HEK293 (cell line): ENCODE data around the gene CELF1.
A peak's percentile ranks its signal among the peaks of the same experiment; 100 is the strongest.

ENCODE experiments used
- CTCF ChIA-PET: fragments of 350-600 bp; formaldehyde crosslinking; extraction: SDS; loops from one replicate; lab custom pipeline; 2021; ENCODE audit warnings: antibody characterized with exemption; lab: Yijun Ruan, JAX
- POLR2A ChIA-PET: fragments of 300-600 bp; formaldehyde crosslinking; extraction: SDS; loops from one replicate; lab custom pipeline; 2020; ENCODE audit warnings: antibody characterized with exemption, inconsistent platforms; lab: Yijun Ruan, JAX
- H3K27ac ChIP-seq: fragments of 200-500 bp; sonication (Bioruptor generic); 2 replicates; pipeline ENCODE4 v1.5.1; 2014; ENCODE audit warnings: low read depth, low read length, control low read depth, inconsistent platforms; ENCODE audit errors: extremely low read depth
- H3K36me3 ChIP-seq, 2 experiments: fragments of 200-500 bp in 1 of 2; sonication (Bioruptor generic) in 1 of 2; 1 replicate in 1 of 2; 2 replicates in 1 of 2; pipeline ENCODE4 v1.5.1; 2014 to 2017; ENCODE audit warnings: inconsistent platforms in 2 of 2, low read length in 2 of 2; ENCODE audit not compliant: control insufficient read depth in 2 of 2, insufficient read depth in 1 of 2
- H3K4me1 ChIP-seq: fragments of 200-500 bp; sonication (Bioruptor generic); 2 replicates; pipeline ENCODE4 v1.5.1; 2014; ENCODE audit warnings: mild to moderate bottlenecking, low read length, inconsistent platforms; ENCODE audit not compliant: control insufficient read depth, insufficient read depth
- H3K4me3 ChIP-seq: 2 replicates; pipeline ENCODE4 v1.5.1; 2011; ENCODE audit warnings: low read depth, mild to moderate bottlenecking, control low read depth, low read length, moderate library complexity
- H3K9me3 ChIP-seq: fragments of 200-500 bp; sonication (Bioruptor generic); 2 replicates; pipeline ENCODE4 v1.5.1; 2014; ENCODE audit warnings: low read depth, low read length, inconsistent platforms; ENCODE audit not compliant: control insufficient read depth, insufficient read depth
- GLIS2 ChIP-seq: fragments of 450-650 bp; formaldehyde crosslinking; IDR thresholded peaks from 2 replicates; pipeline ENCODE4 v1.5.1; 2016; ENCODE audit warnings: missing biosample characterization, missing genetic modification characterization
- HOXA7 ChIP-seq: sonication (generic); formaldehyde crosslinking; IDR thresholded peaks from 2 replicates; pipeline ENCODE4 v1.8.1; 2022; ENCODE audit warnings: missing genetic modification reagents, borderline replicate concordance
- OVOL3 ChIP-seq: fragments of 450-650 bp; formaldehyde crosslinking; IDR thresholded peaks from 2 replicates; pipeline ENCODE4 v1.5.1; 2016; ENCODE audit warnings: missing biosample characterization, missing genetic modification characterization
- TCF7L2 ChIP-seq: IDR thresholded peaks from 2 replicates; pipeline ENCODE4 v1.6.1; 2011; ENCODE audit warnings: low read depth, mild to moderate bottlenecking, inconsistent platforms, low read length, moderate library complexity, borderline replicate concordance
- WT1 ChIP-seq: fragments of 450-650 bp; formaldehyde crosslinking; IDR thresholded peaks from 2 replicates; pipeline ENCODE4 v1.5.1; 2016; ENCODE audit warnings: missing biosample characterization, missing genetic modification characterization
- ZBTB1 ChIP-seq: fragments of 450-650 bp; formaldehyde crosslinking; IDR thresholded peaks from 2 replicates; pipeline ENCODE4 v1.5.1; 2016; ENCODE audit warnings: missing biosample characterization, missing genetic modification characterization
- ZBTB17 ChIP-seq: fragments of 450-650 bp; formaldehyde crosslinking; IDR thresholded peaks from 2 replicates; pipeline ENCODE4 v1.5.1; 2016; ENCODE audit warnings: missing biosample characterization, missing genetic modification characterization
- ZBTB20 ChIP-seq: fragments of 450-650 bp; formaldehyde crosslinking; IDR thresholded peaks from 2 replicates; pipeline ENCODE4 v1.5.1; 2016; ENCODE audit warnings: missing biosample characterization, missing genetic modification characterization
- ZFP69B ChIP-seq: fragments of 450-650 bp; formaldehyde crosslinking; IDR thresholded peaks from 2 replicates; pipeline ENCODE4 v1.5.1; 2016; ENCODE audit warnings: missing biosample characterization, missing genetic modification characterization
- ZNF155 ChIP-seq: fragments of 450-650 bp; formaldehyde crosslinking; IDR thresholded peaks from 2 replicates; pipeline ENCODE4 v1.5.1; 2016; ENCODE audit warnings: missing biosample characterization, missing genetic modification characterization
- ZNF174 ChIP-seq: fragments of 450-650 bp; formaldehyde crosslinking; IDR thresholded peaks from 2 replicates; pipeline ENCODE4 v1.5.0; 2017; ENCODE audit warnings: missing biosample characterization, mild to moderate bottlenecking, missing genetic modification characterization
- ZNF19 ChIP-seq: fragments of 450-650 bp; formaldehyde crosslinking; IDR thresholded peaks from 2 replicates; pipeline ENCODE4; 2016; ENCODE audit warnings: missing biosample characterization, missing genetic modification characterization, low read depth
- ZNF24 ChIP-seq: fragments of 450-650 bp; formaldehyde crosslinking; IDR thresholded peaks from 2 replicates; pipeline ENCODE4 v1.5.1; 2016; ENCODE audit warnings: missing biosample characterization, missing genetic modification characterization
- ZNF266 ChIP-seq: fragments of 450-650 bp; formaldehyde crosslinking; IDR thresholded peaks from 2 replicates; pipeline ENCODE4 v1.5.1; 2016; ENCODE audit warnings: missing biosample characterization, missing genetic modification characterization, low read depth
- ZNF335 ChIP-seq: fragments of 450-650 bp; formaldehyde crosslinking; conservative IDR thresholded peaks from 2 replicates; pipeline ENCODE4 v1.5.1; 2016; ENCODE audit warnings: missing biosample characterization, missing genetic modification characterization
- ZNF341 ChIP-seq: fragments of 450-650 bp; formaldehyde crosslinking; IDR thresholded peaks from 2 replicates; pipeline ENCODE4; 2016; ENCODE audit warnings: low read depth, missing biosample characterization, missing genetic modification characterization
- ZNF404 ChIP-seq: fragments of 450-650 bp; formaldehyde crosslinking; IDR thresholded peaks from 2 replicates; pipeline ENCODE4 v1.5.1; 2017; ENCODE audit warnings: missing biosample characterization, missing genetic modification characterization
- ZNF423 ChIP-seq: fragments of 450-650 bp; formaldehyde crosslinking; IDR thresholded peaks from 2 replicates; pipeline ENCODE4 v1.5.1; 2016; ENCODE audit warnings: missing biosample characterization, missing genetic modification characterization
- ZNF549 ChIP-seq: fragments of 450-650 bp; IDR thresholded peaks from 2 replicates; pipeline ENCODE4 v1.5.1; 2018; ENCODE audit warnings: missing biosample characterization, missing genetic modification characterization, mild to moderate bottlenecking, inconsistent platforms, moderate library complexity
- ZNF561 ChIP-seq: fragments of 450-650 bp; IDR thresholded peaks from 2 replicates; pipeline ENCODE4 v1.5.1; 2018; ENCODE audit warnings: missing biosample characterization, missing genetic modification characterization, borderline replicate concordance
- ZNF623 ChIP-seq: fragments of 450-650 bp; formaldehyde crosslinking; IDR thresholded peaks from 2 replicates; pipeline ENCODE4 v1.5.1; 2016; ENCODE audit warnings: missing biosample characterization, missing genetic modification characterization
- ZNF785 ChIP-seq: fragments of 450-650 bp; formaldehyde crosslinking; IDR thresholded peaks from 2 replicates; pipeline ENCODE4 v1.5.1; 2016; ENCODE audit warnings: missing biosample characterization, missing genetic modification characterization
- TF ChIP-seq, protein P1 (sequence below): fragments of 450-650 bp; formaldehyde crosslinking; IDR thresholded peaks from 2 replicates; pipeline ENCODE4 v1.5.1; 2016; ENCODE audit warnings: missing biosample characterization, missing genetic modification characterization
- TF ChIP-seq, protein P2 (sequence below): fragments of 450-650 bp; formaldehyde crosslinking; IDR thresholded peaks from 2 replicates; pipeline ENCODE4 v1.5.1; 2016; ENCODE audit warnings: missing biosample characterization, missing genetic modification characterization
- TF ChIP-seq, protein P3 (sequence below): fragments of 450-650 bp; formaldehyde crosslinking; IDR thresholded peaks from 2 replicates; pipeline ENCODE4 v1.5.1; 2016; ENCODE audit warnings: missing biosample characterization, missing genetic modification characterization, borderline replicate concordance
- TF ChIP-seq, protein P4 (sequence below): fragments of 450-650 bp; formaldehyde crosslinking; IDR thresholded peaks from 2 replicates; pipeline ENCODE4 v1.5.1; 2016; ENCODE audit warnings: missing biosample characterization, missing genetic modification characterization
- TF ChIP-seq, protein P5 (sequence below): fragments of 450-650 bp; formaldehyde crosslinking; IDR thresholded peaks from 2 replicates; pipeline ENCODE4 v1.5.1; 2016; ENCODE audit warnings: missing biosample characterization, missing genetic modification characterization

Gene CELF1

DNA sequence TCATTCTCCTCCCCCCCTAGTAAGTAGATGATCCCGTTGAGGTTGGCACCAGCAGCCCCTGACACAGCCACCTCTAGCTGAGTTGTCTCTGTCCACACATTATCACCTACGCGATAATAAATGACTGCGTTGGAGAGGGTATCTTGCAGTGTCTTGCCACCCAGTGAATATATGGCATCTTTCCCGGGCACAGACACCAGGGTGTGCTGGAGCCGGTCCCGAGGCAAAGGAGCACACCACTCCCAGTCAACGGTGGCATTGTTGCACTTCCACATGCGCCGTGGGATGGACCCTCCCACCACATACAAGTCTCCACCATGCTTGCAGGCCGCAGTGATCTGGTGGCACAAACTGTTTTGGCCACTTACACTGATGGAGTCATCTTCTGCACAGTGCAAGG, 20.4 kb upstream of the CELF1 start (continued):
- TF ChIP-seq ZNF623 (tag by site-specific recombination): no peak

DNA sequence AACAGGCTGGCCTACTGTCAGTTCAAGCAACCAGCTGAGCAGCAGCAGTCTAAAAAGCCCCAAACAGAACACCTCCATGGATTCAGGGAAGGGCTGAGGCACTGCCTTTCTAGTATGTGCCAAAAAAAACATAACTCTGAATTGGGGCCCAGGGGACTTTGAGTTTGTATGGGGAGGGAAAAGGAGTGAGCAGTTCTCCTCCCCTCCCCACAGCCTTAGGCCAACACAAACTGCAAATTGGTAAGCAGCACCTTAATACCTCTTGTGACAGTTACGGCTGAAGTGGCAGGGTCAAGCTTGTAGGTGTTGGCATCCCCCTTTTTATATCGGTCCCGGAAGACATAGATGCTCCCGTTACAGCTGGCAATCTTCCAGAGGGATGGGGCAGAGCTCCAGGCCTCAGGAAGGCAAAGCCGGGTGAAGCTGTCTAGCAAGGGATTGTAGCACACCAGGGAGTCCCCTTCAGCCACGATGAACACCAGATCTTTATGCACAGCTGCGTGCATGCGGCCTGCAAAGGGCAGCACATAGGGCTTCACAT, 19.9 kb upstream of the CELF1 start:
- Histone ChIP-seq H3K9me3 (no peaks in the 10 kb centered on the region), H3K4me1 (peaks cover 14% of the 10 kb centered on the region), H3K36me3 (peaks cover 10 to 88% of the 10 kb centered on the region in 2 experiments), H3K27ac (peak overlapping the region; percentile 53), H3K4me3 (no peak overlapping the region)
- ChIA-PET POLR2A (interaction anchor here (1.4 kb wide), 1 partner anchor 41 kb away, joined by 4 read pairs; no protein-coding TSS in a partner anchor), CTCF (interaction anchor here (0.7 to 0.8 kb wide), 2 partner anchors 19 to 442 kb away, joined by 3 read pairs; no protein-coding TSS in a partner anchor)
- TF ChIP-seq, protein P1, sequence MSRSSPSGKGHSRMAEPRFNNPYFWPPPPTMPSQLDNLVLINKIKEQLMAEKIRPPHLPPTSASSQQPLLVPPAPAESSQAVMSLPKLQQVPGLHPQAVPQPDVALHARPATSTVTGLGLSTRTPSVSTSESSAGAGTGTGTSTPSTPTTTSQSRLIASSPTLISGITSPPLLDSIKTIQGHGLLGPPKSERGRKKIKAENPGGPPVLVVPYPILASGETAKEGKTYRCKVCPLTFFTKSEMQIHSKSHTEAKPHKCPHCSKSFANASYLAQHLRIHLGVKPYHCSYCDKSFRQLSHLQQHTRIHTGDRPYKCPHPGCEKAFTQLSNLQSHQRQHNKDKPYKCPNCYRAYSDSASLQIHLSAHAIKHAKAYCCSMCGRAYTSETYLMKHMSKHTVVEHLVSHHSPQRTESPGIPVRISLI (tag by site-specific recombination): no peak
- TF ChIP-seq ZNF155 (tag by site-specific recombination) (no peak), ZNF266 (tag by site-specific recombination) (no peak), ZNF423 (tag by site-specific recombination) (peak; percentile 38; the same call in 1 of the 2 replicates), ZNF335 (tag by site-specific recombination) (peak; percentile 74), ZNF341 (tag by site-specific recombination) (peak; percentile 94), ZFP69B (peak; percentile 82; the same call in 1 of the 2 replicates), HOXA7 (CRISPR knock-in tag) (no peak), GLIS2 (tag by site-specific recombination) (no peak), ZBTB1 (tag by site-specific recombination) (no peak), ZNF24 (0 out of 2 replicates have a peak, but pooled peaks have one; percentile 23), WT1 (tag by site-specific recombination) (peak; percentile 96), ZNF19 (tag by site-specific recombination) (no peak), ZBTB20 (tag by site-specific recombination) (peak; percentile 27; the same call in 1 of the 2 replicates), ZNF549 (tag by site-specific recombination) (no peak), ZNF404 (tag by site-specific recombination) (no peak), ZBTB17 (peak; percentile 88), ZNF561 (tag by site-specific recombination) (peak; percentile 61; the same call in 1 of the 2 replicates), OVOL3 (tag by site-specific recombination) (0 out of 2 replicates have a peak, but pooled peaks have one; percentile 34), ZNF174 (no peak), ZNF785 (tag by site-specific recombination) (no peak), TCF7L2 (no peak)
- TF ChIP-seq, protein P2, sequence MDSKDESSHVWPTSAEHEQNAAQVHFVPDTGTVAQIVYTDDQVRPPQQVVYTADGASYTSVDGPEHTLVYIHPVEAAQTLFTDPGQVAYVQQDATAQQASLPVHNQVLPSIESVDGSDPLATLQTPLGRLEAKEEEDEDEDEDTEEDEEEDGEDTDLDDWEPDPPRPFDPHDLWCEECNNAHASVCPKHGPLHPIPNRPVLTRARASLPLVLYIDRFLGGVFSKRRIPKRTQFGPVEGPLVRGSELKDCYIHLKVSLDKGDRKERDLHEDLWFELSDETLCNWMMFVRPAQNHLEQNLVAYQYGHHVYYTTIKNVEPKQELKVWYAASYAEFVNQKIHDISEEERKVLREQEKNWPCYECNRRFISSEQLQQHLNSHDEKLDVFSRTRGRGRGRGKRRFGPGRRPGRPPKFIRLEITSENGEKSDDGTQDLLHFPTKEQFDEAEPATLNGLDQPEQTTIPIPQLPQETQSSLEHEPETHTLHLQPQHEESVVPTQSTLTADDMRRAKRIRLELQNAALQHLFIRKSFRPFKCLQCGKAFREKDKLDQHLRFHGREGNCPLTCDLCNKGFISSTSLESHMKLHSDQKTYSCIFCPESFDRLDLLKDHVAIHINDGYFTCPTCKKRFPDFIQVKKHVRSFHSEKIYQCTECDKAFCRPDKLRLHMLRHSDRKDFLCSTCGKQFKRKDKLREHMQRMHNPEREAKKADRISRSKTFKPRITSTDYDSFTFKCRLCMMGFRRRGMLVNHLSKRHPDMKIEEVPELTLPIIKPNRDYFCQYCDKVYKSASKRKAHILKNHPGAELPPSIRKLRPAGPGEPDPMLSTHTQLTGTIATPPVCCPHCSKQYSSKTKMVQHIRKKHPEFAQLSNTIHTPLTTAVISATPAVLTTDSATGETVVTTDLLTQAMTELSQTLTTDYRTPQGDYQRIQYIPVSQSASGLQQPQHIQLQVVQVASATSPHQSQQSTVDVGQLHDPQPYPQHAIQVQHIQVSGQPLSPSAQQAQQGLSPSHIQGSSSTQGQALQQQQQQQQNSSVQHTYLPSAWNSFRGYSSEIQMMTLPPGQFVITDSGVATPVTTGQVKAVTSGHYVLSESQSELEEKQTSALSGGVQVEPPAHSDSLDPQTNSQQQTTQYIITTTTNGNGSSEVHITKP (tag by site-specific recombination): peak; percentile 94
- TF ChIP-seq, protein P3, sequence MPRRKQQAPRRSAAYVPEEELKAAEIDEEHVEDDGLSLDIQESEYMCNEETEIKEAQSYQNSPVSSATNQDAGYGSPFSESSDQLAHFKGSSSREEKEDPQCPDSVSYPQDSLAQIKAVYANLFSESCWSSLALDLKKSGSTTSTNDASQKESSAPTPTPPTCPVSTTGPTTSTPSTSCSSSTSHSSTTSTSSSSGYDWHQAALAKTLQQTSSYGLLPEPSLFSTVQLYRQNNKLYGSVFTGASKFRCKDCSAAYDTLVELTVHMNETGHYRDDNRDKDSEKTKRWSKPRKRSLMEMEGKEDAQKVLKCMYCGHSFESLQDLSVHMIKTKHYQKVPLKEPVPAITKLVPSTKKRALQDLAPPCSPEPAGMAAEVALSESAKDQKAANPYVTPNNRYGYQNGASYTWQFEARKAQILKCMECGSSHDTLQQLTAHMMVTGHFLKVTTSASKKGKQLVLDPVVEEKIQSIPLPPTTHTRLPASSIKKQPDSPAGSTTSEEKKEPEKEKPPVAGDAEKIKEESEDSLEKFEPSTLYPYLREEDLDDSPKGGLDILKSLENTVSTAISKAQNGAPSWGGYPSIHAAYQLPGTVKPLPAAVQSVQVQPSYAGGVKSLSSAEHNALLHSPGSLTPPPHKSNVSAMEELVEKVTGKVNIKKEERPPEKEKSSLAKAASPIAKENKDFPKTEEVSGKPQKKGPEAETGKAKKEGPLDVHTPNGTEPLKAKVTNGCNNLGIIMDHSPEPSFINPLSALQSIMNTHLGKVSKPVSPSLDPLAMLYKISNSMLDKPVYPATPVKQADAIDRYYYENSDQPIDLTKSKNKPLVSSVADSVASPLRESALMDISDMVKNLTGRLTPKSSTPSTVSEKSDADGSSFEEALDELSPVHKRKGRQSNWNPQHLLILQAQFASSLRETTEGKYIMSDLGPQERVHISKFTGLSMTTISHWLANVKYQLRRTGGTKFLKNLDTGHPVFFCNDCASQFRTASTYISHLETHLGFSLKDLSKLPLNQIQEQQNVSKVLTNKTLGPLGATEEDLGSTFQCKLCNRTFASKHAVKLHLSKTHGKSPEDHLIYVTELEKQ (tag by site-specific recombination): no peak
- TF ChIP-seq, protein P4, sequence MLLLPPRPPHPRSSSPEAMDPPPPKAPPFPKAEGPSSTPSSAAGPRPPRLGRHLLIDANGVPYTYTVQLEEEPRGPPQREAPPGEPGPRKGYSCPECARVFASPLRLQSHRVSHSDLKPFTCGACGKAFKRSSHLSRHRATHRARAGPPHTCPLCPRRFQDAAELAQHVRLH (tag by site-specific recombination): no peak
- TF ChIP-seq, protein P5, sequence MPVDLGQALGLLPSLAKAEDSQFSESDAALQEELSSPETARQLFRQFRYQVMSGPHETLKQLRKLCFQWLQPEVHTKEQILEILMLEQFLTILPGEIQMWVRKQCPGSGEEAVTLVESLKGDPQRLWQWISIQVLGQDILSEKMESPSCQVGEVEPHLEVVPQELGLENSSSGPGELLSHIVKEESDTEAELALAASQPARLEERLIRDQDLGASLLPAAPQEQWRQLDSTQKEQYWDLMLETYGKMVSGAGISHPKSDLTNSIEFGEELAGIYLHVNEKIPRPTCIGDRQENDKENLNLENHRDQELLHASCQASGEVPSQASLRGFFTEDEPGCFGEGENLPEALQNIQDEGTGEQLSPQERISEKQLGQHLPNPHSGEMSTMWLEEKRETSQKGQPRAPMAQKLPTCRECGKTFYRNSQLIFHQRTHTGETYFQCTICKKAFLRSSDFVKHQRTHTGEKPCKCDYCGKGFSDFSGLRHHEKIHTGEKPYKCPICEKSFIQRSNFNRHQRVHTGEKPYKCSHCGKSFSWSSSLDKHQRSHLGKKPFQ (tag by site-specific recombination): 0 out of 2 replicates have a peak, but pooled peaks have one; percentile 26
